ENCODE measurements around the gene MRPL42. TPM values are rescaled to one million over a fixed set of nuclear protein-coding genes. Genes with fewer than 3 reads are reported as not detected.

The MRPL42 gene
- total and polyA plus RNA-seq, 10 donors, result 17.9 to 56.8 (median 44.2) TPM

DNA sequence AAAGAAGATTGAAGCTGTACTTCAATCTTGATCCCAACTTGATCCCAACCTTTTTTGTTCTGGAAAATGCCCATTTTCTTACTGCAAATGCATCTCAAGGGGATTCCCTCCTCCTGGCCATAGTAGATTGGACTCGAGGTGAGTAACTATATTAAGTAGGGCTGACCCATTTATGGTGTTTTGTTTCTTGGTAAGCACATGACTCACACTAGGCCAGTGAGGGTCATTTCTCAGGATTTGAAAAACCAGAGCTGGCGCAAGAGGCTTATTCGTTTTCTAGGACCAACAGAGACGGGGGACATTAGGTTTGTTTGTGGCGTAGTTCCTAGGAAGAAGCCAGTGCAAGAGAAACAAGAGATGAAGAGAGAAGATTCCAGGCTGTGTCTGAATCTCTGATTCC lies 51.4 kb downstream of the MRPL42 start:
- WGBS, 5 donors, result 87 to 94% (median 90%) methylated on average over 5 of the region's 5 CpGs
- H3K4me3 ChIP-seq, result no peak overlapping the region
- intact Hi-C loops (cut with DNase I; ENCODE audit: low total_unique reads), result no loop called here
- H3K4me1 ChIP-seq, result no peaks in the 10 kb centered on the region
- H3K36me3 ChIP-seq, result no peaks in the 10 kb centered on the region
- H3K27me3 ChIP-seq (replicated peaks in 1 of 7), result no peaks in the 10 kb centered on the region
- H3K27ac ChIP-seq, result no peak overlapping the region
- TF ChIP-seq POLR2AphosphoS5 (IDR thresholded peaks at IDR 0.05) (no peak), POLR2A (IDR thresholded peaks at IDR 0.05) (no peak), CTCF (IDR thresholded peaks at IDR 0.05 in 8 of 11, conservative IDR thresholded peaks at IDR 0.05 in 3 of 11) (no peak)
- no peak for DNase-seq
- no peaks in the 10 kb centered on the region for H3K9me3 ChIP-seq

DNA sequence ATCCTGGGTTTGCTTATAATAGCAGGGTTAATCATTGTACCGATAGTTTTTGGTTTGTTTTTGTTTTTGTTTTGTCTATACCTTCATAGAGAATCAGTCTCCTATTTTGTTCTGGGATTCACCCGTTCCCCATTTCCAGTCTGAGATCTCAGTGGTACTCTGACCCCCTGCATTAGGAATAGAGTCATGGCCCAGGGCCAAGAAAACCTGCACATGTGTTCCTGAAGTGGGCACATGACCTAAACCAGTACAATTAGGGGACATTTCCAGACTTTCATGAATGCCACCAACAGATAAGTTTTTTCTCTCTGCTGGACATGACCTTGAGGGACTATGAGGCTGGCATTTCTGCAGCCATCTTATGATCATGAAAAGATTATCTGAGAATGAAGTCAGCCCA lies 52.5 kb downstream of the MRPL42 start:
- WGBS, 5 donors, result 77 to 100% (median 88%) methylated on average over 2 of the region's 2 CpGs
- Histone ChIP-seq H3K4me1 (no peaks in the 10 kb centered on the region), H3K27me3 (replicated peaks in 1 of 7) (no peaks in the 10 kb centered on the region), H3K9me3 (no peaks in the 10 kb centered on the region), H3K27ac (no peak overlapping the region), H3K36me3 (no peaks in the 10 kb centered on the region), H3K4me3 (no peak overlapping the region)
- TF ChIP-seq POLR2A (IDR thresholded peaks at IDR 0.05) (no peak), POLR2AphosphoS5 (IDR thresholded peaks at IDR 0.05) (no peak), CTCF (IDR thresholded peaks at IDR 0.05 in 8 of 11, conservative IDR thresholded peaks at IDR 0.05 in 3 of 11) (no peak)
- intact Hi-C loops (cut with DNase I; ENCODE audit: low total_unique reads), result no loop called here
- DNase-seq, result no peak

GRCh38 chr12:93520454-93520853 lies 53.1 kb downstream of the MRPL42 start:
- WGBS, 5 donors, result 76 to 87% (median 79%) methylated on average over 2 of the region's 2 CpGs
- intact Hi-C loops (cut with DNase I; ENCODE audit: low total_unique reads), result no loop called here
- Histone ChIP-seq H3K27me3 (replicated peaks in 1 of 7) (no peaks in the 10 kb centered on the region), H3K4me3 (no peak overlapping the region), H3K9me3 (no peaks in the 10 kb centered on the region), H3K36me3 (no peaks in the 10 kb centered on the region), H3K27ac (no peak overlapping the region), H3K4me1 (no peaks in the 10 kb centered on the region)
- DNase-seq, result no peak
- TF ChIP-seq POLR2AphosphoS5 (IDR thresholded peaks at IDR 0.05) (no peak), CTCF (IDR thresholded peaks at IDR 0.05 in 8 of 11, conservative IDR thresholded peaks at IDR 0.05 in 3 of 11) (no peak), POLR2A (IDR thresholded peaks at IDR 0.05) (no peak)

DNA sequence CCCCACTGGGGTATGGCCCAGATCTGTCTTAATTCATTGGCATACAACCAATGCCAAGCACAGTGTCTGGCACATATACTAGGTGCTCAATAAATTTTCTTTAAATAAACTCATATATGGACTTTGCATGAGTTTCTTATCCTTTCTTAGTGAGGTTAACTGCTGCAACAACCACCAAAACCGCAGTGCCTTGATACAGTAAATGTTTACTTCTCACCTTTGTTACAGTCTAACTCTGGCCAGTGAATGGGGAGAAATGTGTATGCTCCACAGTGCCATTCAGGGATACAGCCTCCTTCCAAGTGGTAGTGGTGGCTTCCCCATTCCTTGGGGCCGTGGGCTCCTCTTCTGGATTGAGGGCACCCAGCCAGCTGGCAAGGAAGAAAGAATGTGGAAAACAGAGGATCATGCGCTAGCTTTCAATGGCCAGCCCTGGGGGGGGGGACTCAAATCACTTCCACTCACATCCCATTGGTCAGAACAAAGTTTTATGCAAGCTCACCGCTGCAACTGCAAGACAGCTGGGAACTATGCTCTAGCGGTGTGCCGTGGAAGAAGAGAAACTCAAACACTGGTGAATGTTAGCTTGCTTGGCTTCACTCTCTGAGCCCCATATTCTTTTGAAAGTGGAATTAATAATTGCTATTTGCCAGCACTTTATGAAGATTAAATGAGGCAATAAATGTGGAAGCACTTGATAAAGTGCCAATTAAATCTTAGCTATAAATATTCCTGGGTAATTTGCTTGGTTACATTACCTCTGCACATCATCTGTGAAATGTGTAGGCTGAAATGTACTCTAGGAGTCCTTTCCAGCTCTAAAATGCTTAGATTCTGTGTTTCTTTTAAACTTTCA lies 54.1 kb downstream of the MRPL42 start:
- TF ChIP-seq POLR2AphosphoS5 (IDR thresholded peaks at IDR 0.05), result no peak
- intact Hi-C loops (cut with DNase I; ENCODE audit: low total_unique reads), result no loop called here

More for the DNA sequence above, 54.1 kb downstream of the MRPL42 start:
- 68 to 93% (median 87%) methylated on average over 6 of the region's 6 CpGs for WGBS, 5 donors
- Histone ChIP-seq H3K4me1 (no peaks in the 10 kb centered on the region), H3K27me3 (replicated peaks in 1 of 7) (no peaks in the 10 kb centered on the region), H3K27ac (no peak overlapping the region), H3K36me3 (no peaks in the 10 kb centered on the region), H3K9me3 (no peaks in the 10 kb centered on the region), H3K4me3 (no peak overlapping the region)
- no peak for DNase-seq
